Left ventricle myocardium inferior (tissue), 1 donor: ENCODE data around the gene HNRNPD. TPM values are rescaled to one million over a fixed set of nuclear protein-coding genes. Genes with fewer than 3 reads are reported as not detected.

ENCODE experiments used
- DNase-seq: peaks from one replicate; pipeline ENCODE4 v3.0.0-alpha.2; 2020
- H3K27ac ChIP-seq: fragments of 200-600 bp; replicated peaks from 2 replicates; pipeline ENCODE4 v1.8.0; 2021
- H3K27me3 ChIP-seq: fragments of 200-600 bp; 2 replicates; pipeline ENCODE4 v1.8.0; 2021; ENCODE audit warnings: low read depth
- H3K36me3 ChIP-seq: fragments of 200-600 bp; 2 replicates; pipeline ENCODE4 v1.8.0; 2021
- H3K4me1 ChIP-seq: fragments of 200-600 bp; 2 replicates; pipeline ENCODE4 v1.8.0; 2021
- H3K4me3 ChIP-seq: fragments of 200-600 bp; 2 replicates; pipeline ENCODE4 v1.8.0; 2021; ENCODE audit warnings: mild to moderate bottlenecking, moderate library complexity
- H3K9me3 ChIP-seq: fragments of 200-600 bp; replicated peaks from 2 replicates; pipeline ENCODE4 v1.8.0; 2021
- intact Hi-C: fragments of 100-400 bp; cut with micrococcal nuclease; formaldehyde crosslinking; loops from one replicate; pipeline ENCODE4 v1.11.0; 2022
- total RNA-seq: library from RNA; stranded (reverse); fragmentation: NEBNext Ultra II Directional; extraction: Animal tissue kit (Norgen Biotek cat#: 25700); gene quantifications from one replicate; pipeline ENCODE4 v1.2.1, GENCODE V29; 2021
- TF ChIP-seq, protein P1 (sequence below): fragments of 200-600 bp; IDR thresholded peaks from 2 replicates; pipeline ENCODE4 v1.8.0; 2021; ENCODE audit warnings: antibody characterized with exemption, mild to moderate bottlenecking, borderline replicate concordance
- donor health status: DM: no; HTN: yes; CAD: no; lungs with severe emphysema.

Gene HNRNPD
- total RNA-seq, 1 donor from 2014 or later, result 93.0 TPM

- intact Hi-C loops, result no loop called here
- no peak for DNase-seq
- Histone ChIP-seq H3K27ac (no peak overlapping the region), H3K9me3 (no peaks in the 10 kb centered on the region), H3K4me1 (peaks cover 99% of the 10 kb centered on the region), H3K4me3 (no peak overlapping the region), H3K27me3 (no peaks in the 10 kb centered on the region), H3K36me3 (peaks cover 10% of the 10 kb centered on the region)
- TF ChIP-seq, protein P1, sequence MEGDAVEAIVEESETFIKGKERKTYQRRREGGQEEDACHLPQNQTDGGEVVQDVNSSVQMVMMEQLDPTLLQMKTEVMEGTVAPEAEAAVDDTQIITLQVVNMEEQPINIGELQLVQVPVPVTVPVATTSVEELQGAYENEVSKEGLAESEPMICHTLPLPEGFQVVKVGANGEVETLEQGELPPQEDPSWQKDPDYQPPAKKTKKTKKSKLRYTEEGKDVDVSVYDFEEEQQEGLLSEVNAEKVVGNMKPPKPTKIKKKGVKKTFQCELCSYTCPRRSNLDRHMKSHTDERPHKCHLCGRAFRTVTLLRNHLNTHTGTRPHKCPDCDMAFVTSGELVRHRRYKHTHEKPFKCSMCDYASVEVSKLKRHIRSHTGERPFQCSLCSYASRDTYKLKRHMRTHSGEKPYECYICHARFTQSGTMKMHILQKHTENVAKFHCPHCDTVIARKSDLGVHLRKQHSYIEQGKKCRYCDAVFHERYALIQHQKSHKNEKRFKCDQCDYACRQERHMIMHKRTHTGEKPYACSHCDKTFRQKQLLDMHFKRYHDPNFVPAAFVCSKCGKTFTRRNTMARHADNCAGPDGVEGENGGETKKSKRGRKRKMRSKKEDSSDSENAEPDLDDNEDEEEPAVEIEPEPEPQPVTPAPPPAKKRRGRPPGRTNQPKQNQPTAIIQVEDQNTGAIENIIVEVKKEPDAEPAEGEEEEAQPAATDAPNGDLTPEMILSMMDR, result no peak
These were observed 11.2 kb downstream of the HNRNPD start for GRCh38 chr4:82362565-82362964.

DNA sequence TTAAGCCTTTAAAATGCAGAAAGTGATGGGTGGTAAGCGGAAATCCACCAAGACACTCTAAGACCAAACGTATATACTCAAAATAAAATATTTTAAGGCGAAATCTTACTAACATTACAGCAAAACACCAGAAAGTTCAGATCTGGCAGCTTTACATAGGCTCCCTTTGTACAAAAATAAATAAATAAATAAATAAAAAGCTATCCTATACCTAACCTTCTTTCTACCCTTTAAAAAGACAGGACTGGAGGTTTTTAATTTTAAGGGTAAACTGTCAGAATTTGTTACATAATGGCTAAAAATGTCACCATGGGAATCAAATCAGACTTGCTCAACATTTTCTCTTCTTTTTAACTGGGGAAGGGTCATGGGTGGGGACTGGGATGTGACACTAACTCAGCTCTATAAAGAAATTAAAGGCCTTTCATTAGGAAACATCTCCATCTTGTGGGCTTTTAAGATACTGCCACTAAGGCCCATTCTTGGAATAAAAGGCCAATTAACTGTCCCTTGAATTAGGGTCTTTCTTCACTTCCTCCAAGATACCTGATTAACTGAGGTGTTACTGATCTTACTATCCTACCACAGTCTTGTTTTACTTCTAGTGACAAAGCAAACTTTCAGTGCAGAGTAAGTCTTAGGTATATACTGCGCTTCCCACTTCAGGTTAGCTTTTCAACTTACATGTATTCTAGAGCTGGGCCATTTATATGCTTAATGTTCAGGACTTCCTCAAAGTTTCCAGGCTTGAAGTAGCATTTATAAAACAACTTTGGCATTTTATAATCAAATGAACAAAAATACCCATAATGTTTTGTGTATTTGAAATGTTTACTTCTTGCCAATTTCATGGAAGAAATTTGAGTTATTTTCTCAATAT lies 13.3 kb downstream of the HNRNPD start:
- peaks cover 28% of the 10 kb centered on the region for H3K36me3 ChIP-seq
- no peaks in the 10 kb centered on the region for H3K27me3 ChIP-seq
- no peaks in the 10 kb centered on the region for H3K9me3 ChIP-seq
- DNase-seq, result no peak
- TF ChIP-seq, protein P1, result peak; percentile 74
- peak overlapping the region; percentile 21 for H3K27ac ChIP-seq
- peaks cover 96% of the 10 kb centered on the region for H3K4me1 ChIP-seq
- intact Hi-C loops, result no loop called here
- no peak overlapping the region for H3K4me3 ChIP-seq

- TF ChIP-seq, protein P1, result no peak
- Histone ChIP-seq H3K36me3 (peaks cover 44% of the 10 kb centered on the region), H3K4me1 (peaks cover 83% of the 10 kb centered on the region), H3K4me3 (no peak overlapping the region), H3K27me3 (no peaks in the 10 kb centered on the region), H3K9me3 (no peaks in the 10 kb centered on the region), H3K27ac (peak overlapping the region; percentile 7)
- DNase-seq, result no peak
- intact Hi-C loops, result no loop called here
These were observed 14.9 kb downstream of the HNRNPD start for GRCh38 chr4:82358847-82359246.

DNA sequence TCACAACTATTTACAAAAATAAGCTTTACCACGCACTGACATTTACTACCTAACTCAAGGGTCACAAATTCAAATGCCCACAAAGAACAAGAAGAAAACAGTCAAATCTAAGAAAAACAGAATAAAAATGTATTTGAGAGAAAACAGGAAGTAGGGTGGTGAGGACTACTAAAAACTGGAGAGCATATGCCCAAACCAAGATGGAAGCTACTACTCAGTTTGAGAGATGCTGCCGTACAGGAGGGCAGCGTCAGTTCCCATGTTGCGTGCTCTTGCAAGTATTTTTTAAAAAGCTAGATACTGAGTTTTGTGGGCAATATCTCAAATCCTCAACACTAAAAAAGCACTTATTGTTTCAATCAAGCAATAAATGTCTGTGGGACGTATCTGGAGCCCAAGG lies 16.2 kb downstream of the HNRNPD start:
- no peak for DNase-seq
- no peak overlapping the region for H3K27ac ChIP-seq
- no peak overlapping the region for H3K4me3 ChIP-seq
- intact Hi-C loops, result no loop called here
- no peaks in the 10 kb centered on the region for H3K27me3 ChIP-seq
- no peaks in the 10 kb centered on the region for H3K9me3 ChIP-seq
- TF ChIP-seq, protein P1, result no peak
- peaks cover 82% of the 10 kb centered on the region for H3K4me1 ChIP-seq
- H3K36me3 ChIP-seq, result peaks cover 55% of the 10 kb centered on the region

DNA sequence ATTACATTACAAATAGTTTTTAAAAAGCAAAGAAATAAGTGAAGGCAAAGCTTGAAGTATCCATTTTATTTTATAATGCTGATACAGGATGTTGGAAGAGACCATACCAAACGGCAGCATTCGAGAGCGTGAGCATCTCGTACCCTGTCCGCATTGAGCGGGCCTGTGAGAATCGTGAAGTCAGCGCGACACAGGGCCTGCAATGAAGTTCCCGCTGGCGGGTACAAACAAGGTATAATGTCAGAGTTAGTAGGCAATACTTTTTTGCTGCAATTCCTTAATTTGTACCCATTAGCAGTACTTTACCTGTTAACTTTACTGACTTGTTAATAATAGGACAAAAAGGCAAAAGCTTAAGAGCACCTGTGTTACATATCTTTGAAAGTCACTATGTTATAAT lies 19.0 kb downstream of the HNRNPD start:
- Histone ChIP-seq H3K4me3 (no peak overlapping the region), H3K27me3 (no peaks in the 10 kb centered on the region), H3K27ac (no peak overlapping the region), H3K4me1 (peaks cover 60% of the 10 kb centered on the region), H3K36me3 (peaks cover 77% of the 10 kb centered on the region), H3K9me3 (no peaks in the 10 kb centered on the region)
- intact Hi-C loops, result no loop called here
- DNase-seq, result no peak
- TF ChIP-seq, protein P1, result no peak
